ENCODE data around the gene EFL1.

DNA sequence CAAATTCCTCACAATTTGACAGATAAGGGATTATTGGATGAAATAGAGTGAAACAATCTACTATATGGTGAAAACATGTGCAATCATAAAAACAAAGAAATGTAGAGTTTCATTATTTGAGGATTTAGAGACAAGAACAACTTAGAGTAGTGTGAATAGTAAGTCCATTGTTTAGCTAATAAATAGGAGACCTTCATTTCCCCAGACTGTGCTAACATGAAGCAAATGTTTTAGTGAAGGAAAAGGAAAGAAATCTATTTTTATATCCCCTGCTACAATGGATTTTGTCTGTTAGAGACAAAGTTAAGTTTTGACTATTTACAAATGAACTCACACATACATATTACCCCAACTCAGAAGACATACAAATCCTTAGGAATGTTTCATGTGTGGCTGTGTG, 77.8 kb downstream of the EFL1 start:
- TF ChIP-seq, protein P1, sequence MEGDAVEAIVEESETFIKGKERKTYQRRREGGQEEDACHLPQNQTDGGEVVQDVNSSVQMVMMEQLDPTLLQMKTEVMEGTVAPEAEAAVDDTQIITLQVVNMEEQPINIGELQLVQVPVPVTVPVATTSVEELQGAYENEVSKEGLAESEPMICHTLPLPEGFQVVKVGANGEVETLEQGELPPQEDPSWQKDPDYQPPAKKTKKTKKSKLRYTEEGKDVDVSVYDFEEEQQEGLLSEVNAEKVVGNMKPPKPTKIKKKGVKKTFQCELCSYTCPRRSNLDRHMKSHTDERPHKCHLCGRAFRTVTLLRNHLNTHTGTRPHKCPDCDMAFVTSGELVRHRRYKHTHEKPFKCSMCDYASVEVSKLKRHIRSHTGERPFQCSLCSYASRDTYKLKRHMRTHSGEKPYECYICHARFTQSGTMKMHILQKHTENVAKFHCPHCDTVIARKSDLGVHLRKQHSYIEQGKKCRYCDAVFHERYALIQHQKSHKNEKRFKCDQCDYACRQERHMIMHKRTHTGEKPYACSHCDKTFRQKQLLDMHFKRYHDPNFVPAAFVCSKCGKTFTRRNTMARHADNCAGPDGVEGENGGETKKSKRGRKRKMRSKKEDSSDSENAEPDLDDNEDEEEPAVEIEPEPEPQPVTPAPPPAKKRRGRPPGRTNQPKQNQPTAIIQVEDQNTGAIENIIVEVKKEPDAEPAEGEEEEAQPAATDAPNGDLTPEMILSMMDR (IDR thresholded peaks at IDR 0.05) = no peak
- no peak for TF ChIP-seq POLR2AphosphoS5 (IDR thresholded peaks at IDR 0.05)
